Mesendoderm (in vitro differentiated cells): ENCODE measurements around the gene CLNS1A.

Experiments
- DNase-seq: peaks from one replicate; pipeline ENCODE4 v3.0.0; 2013
- H2AK5ac ChIP-seq: 2 replicates; pipeline ENCODE4 v1.6.1; 2013; ENCODE audit warnings: low read length, inconsistent platforms
- H2BK120ac ChIP-seq: 2 replicates; pipeline ENCODE4 v1.6.1; 2013; ENCODE audit warnings: low read depth, mild to moderate bottlenecking, low read length, moderate library complexity, mixed read lengths
- H2BK15ac ChIP-seq: replicated peaks from 2 replicates; pipeline ENCODE4 v1.6.1; 2013; ENCODE audit warnings: low read depth, mild to moderate bottlenecking, moderate library complexity
- H2BK5ac ChIP-seq: 2 replicates; pipeline ENCODE4 v1.6.1; 2013; ENCODE audit warnings: low read length, inconsistent platforms
- H3K18ac ChIP-seq: 2 replicates; pipeline ENCODE4 v1.6.1; 2013; ENCODE audit warnings: mild to moderate bottlenecking, low read length, mixed read lengths
- H3K23ac ChIP-seq: one replicate; pipeline ENCODE4 v1.6.1; 2013; ENCODE audit warnings: low read length
- H3K27ac ChIP-seq: 2 replicates; pipeline ENCODE4 v1.5.1; 2013; ENCODE audit warnings: low read depth, mild to moderate bottlenecking, inconsistent platforms, low read length, moderate library complexity
- H3K27me3 ChIP-seq: 2 replicates; pipeline ENCODE4 v1.6.1; 2013; ENCODE audit warnings: low read length, control low read depth, mild to moderate bottlenecking, inconsistent platforms; ENCODE audit not compliant: insufficient read depth, poor library complexity
- H3K36me3 ChIP-seq: 2 replicates; pipeline ENCODE4 v1.6.1; 2013; ENCODE audit warnings: low read length, inconsistent platforms; ENCODE audit not compliant: control insufficient read depth, insufficient read depth
- H3K4ac ChIP-seq: one replicate; pipeline ENCODE4 v1.6.1; 2013; ENCODE audit warnings: low read depth, mild to moderate bottlenecking, low read length, moderate library complexity
- H3K4me1 ChIP-seq: 2 replicates; pipeline ENCODE4 v1.6.1; 2013; ENCODE audit warnings: low read depth, low read length, inconsistent platforms; ENCODE audit not compliant: control insufficient read depth
- H3K4me2 ChIP-seq: 2 replicates; pipeline ENCODE4 v1.6.1; 2013; ENCODE audit warnings: low read length
- H3K4me3 ChIP-seq: 2 replicates; pipeline ENCODE4 v1.5.1; 2013; ENCODE audit warnings: mild to moderate bottlenecking, low read length
- H3K56ac ChIP-seq: one replicate; pipeline ENCODE4 v1.6.1; 2013; ENCODE audit warnings: low read length
- H3K79me1 ChIP-seq: 2 replicates; pipeline ENCODE4 v1.6.1; 2013; ENCODE audit warnings: low read length, inconsistent platforms
- H3K79me2 ChIP-seq: 2 replicates; pipeline ENCODE4 v1.6.1; 2013; ENCODE audit warnings: mild to moderate bottlenecking, low read length; ENCODE audit not compliant: control insufficient read depth, insufficient read depth
- H3K9ac ChIP-seq: 2 replicates; pipeline ENCODE4 v1.6.1; 2013; ENCODE audit warnings: low read length, inconsistent platforms
- H4K5ac ChIP-seq: one replicate; pipeline ENCODE4 v1.6.1; 2013; ENCODE audit warnings: low read length
- H4K8ac ChIP-seq: one replicate; pipeline ENCODE4 v1.6.1; 2013; ENCODE audit warnings: low read depth, mild to moderate bottlenecking, control low read depth, low read length, moderate library complexity
- WGBS: extraction: QIAGEN DNeasy Blood & Tissue Kit; methylation state at CpG from one replicate; pipeline ENCODE4 v1.1.7; 2013; ENCODE audit warnings: low lambda C conversion rate, missing lambda C conversion rate; ENCODE audit not compliant: insufficient coverage; ENCODE audit errors: extremely low coverage; 5-methylcytosine and 5-hydroxymethylcytosine counted together

The CLNS1A gene

GRCh38 chr11:77611921-77612320, 25.7 kb downstream of the CLNS1A start:
- H4K8ac ChIP-seq = no peak overlapping the region
- no peaks in the 10 kb centered on the region for H3K79me1 ChIP-seq
- H2BK15ac ChIP-seq = no peak overlapping the region
- H3K4me1 ChIP-seq = no peaks in the 10 kb centered on the region
- no peak overlapping the region for H2AK5ac ChIP-seq
- H3K4ac ChIP-seq = no peak overlapping the region
- no peak overlapping the region for H3K18ac ChIP-seq
- H2BK120ac ChIP-seq = no peak overlapping the region
- no peaks in the 10 kb centered on the region for H3K79me2 ChIP-seq
- H3K23ac ChIP-seq = no peak overlapping the region
- no peak overlapping the region for H3K56ac ChIP-seq
- H2BK5ac ChIP-seq = no peak overlapping the region
- no peak overlapping the region for H3K4me3 ChIP-seq
- H3K36me3 ChIP-seq = peaks cover 6% of the 10 kb centered on the region
- no peaks in the 10 kb centered on the region for H3K27me3 ChIP-seq
- H3K4me2 ChIP-seq = no peak overlapping the region
- no peak overlapping the region for H3K27ac ChIP-seq
- H4K5ac ChIP-seq = no peak overlapping the region
- DNase-seq = no peak
- no peak overlapping the region for H3K9ac ChIP-seq

- no peaks in the 10 kb centered on the region for H3K79me2 ChIP-seq
- no peak overlapping the region for H3K56ac ChIP-seq
- no peak overlapping the region for H2BK120ac ChIP-seq
- H3K27ac ChIP-seq = no peak overlapping the region
- WGBS = no CpG with 5 or more reads among the region's 1 CpG
- no peak overlapping the region for H4K5ac ChIP-seq
- no peak overlapping the region for H2BK15ac ChIP-seq
- H2AK5ac ChIP-seq = no peak overlapping the region
- H3K9ac ChIP-seq = no peak overlapping the region
- no peak for DNase-seq
- H3K79me1 ChIP-seq = no peaks in the 10 kb centered on the region
- no peaks in the 10 kb centered on the region for H3K27me3 ChIP-seq
- no peaks in the 10 kb centered on the region for H3K4me1 ChIP-seq
- no peak overlapping the region for H3K23ac ChIP-seq
- H3K36me3 ChIP-seq = peaks cover 6% of the 10 kb centered on the region
- no peak overlapping the region for H3K4ac ChIP-seq
- no peak overlapping the region for H3K18ac ChIP-seq
- no peak overlapping the region for H3K4me3 ChIP-seq
- H4K8ac ChIP-seq = no peak overlapping the region
- no peak overlapping the region for H2BK5ac ChIP-seq
- no peak overlapping the region for H3K4me2 ChIP-seq
Measured at GRCh38 chr11:77609234-77609633, 28.4 kb downstream of the CLNS1A start.

- Histone ChIP-seq H3K18ac (no peak overlapping the region), H3K79me1 (no peaks in the 10 kb centered on the region), H2AK5ac (no peak overlapping the region), H3K4me2 (no peak overlapping the region), H2BK120ac (no peak overlapping the region), H3K23ac (no peak overlapping the region), H3K9ac (no peak overlapping the region), H2BK15ac (no peak overlapping the region), H3K36me3 (no peaks in the 10 kb centered on the region), H3K4me1 (no peaks in the 10 kb centered on the region), H3K27ac (no peak overlapping the region), H4K5ac (no peak overlapping the region), H3K79me2 (no peaks in the 10 kb centered on the region), H3K56ac (no peak overlapping the region), H3K27me3 (no peaks in the 10 kb centered on the region), H3K4me3 (no peak overlapping the region), H4K8ac (no peak overlapping the region), H3K4ac (no peak overlapping the region), H2BK5ac (no peak overlapping the region)
- DNase-seq = no peak
- 100% methylated on average over 1 of the region's 2 CpGs for WGBS
Measured at GRCh38 chr11:77604281-77604680, 33.3 kb downstream of the CLNS1A start.

GRCh38 chr11:77602381-77603088, 35.1 kb downstream of the CLNS1A start:
- no peaks in the 10 kb centered on the region for H3K36me3 ChIP-seq
- no peak for DNase-seq
- no peaks in the 10 kb centered on the region for H3K4me1 ChIP-seq
- no peak overlapping the region for H2BK120ac ChIP-seq
- no peaks in the 10 kb centered on the region for H3K27me3 ChIP-seq
- H3K27ac ChIP-seq = no peak overlapping the region
- no peak overlapping the region for H3K18ac ChIP-seq
- H3K4me2 ChIP-seq = no peak overlapping the region
- no peak overlapping the region for H4K5ac ChIP-seq
- no peak overlapping the region for H3K56ac ChIP-seq
- WGBS = no CpG with 5 or more reads among the region's 3 CpGs
- H3K9ac ChIP-seq = no peak overlapping the region
- no peak overlapping the region for H3K4me3 ChIP-seq
- no peak overlapping the region for H2AK5ac ChIP-seq
- H3K79me2 ChIP-seq = no peaks in the 10 kb centered on the region
- H2BK15ac ChIP-seq = no peak overlapping the region
- no peak overlapping the region for H3K4ac ChIP-seq
- H3K79me1 ChIP-seq = no peaks in the 10 kb centered on the region
- H2BK5ac ChIP-seq = no peak overlapping the region
- H3K23ac ChIP-seq = no peak overlapping the region
- no peak overlapping the region for H4K8ac ChIP-seq

DNA sequence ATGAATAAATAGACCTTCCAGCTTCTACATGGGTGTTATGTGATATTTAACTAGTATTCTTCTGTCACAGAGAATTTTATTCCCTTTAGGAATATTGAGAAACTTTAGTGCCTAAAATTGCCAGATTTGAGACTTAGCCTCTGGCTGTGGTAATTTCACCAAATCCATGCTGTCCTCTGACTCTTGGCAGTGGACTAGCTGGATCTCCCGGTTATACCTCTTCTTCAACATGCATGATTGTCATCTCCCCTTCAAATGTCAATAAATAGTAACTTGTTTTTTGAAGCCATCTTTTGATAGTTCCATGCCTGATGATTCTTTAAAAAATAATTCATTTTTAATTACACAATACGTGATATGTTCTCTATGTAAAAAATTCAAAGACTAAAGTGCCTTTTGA, 39.4 kb downstream of the CLNS1A start:
- Histone ChIP-seq H3K27ac (no peak overlapping the region), H4K5ac (no peak overlapping the region), H2BK15ac (no peak overlapping the region), H3K9ac (no peak overlapping the region), H3K27me3 (no peaks in the 10 kb centered on the region), H2BK120ac (no peak overlapping the region), H4K8ac (no peak overlapping the region), H3K4me2 (no peak overlapping the region), H2AK5ac (no peak overlapping the region), H2BK5ac (no peak overlapping the region), H3K23ac (no peak overlapping the region), H3K18ac (no peak overlapping the region), H3K79me2 (no peaks in the 10 kb centered on the region), H3K36me3 (no peaks in the 10 kb centered on the region), H3K79me1 (no peaks in the 10 kb centered on the region), H3K56ac (no peak overlapping the region), H3K4me1 (no peaks in the 10 kb centered on the region), H3K4me3 (no peak overlapping the region), H3K4ac (no peak overlapping the region)
- WGBS = no CpG with 5 or more reads among the region's 2 CpGs
- no peak for DNase-seq

GRCh38 chr11:77596626-77597025, 41.0 kb downstream of the CLNS1A start:
- H3K9ac ChIP-seq = no peak overlapping the region
- no peak overlapping the region for H3K4ac ChIP-seq
- no peak overlapping the region for H2BK120ac ChIP-seq
- no peak overlapping the region for H3K56ac ChIP-seq
- H2BK15ac ChIP-seq = no peak overlapping the region
- no peak overlapping the region for H3K4me2 ChIP-seq
- H3K27ac ChIP-seq = no peak overlapping the region
- no peak overlapping the region for H3K23ac ChIP-seq
- no peaks in the 10 kb centered on the region for H3K79me2 ChIP-seq
- no peak overlapping the region for H3K18ac ChIP-seq
- peak; percentile 45 for DNase-seq
- no CpG with 5 or more reads among the region's 2 CpGs for WGBS
- no peaks in the 10 kb centered on the region for H3K36me3 ChIP-seq
- H4K8ac ChIP-seq = no peak overlapping the region
- H2BK5ac ChIP-seq = no peak overlapping the region
- H3K4me1 ChIP-seq = no peaks in the 10 kb centered on the region
- H4K5ac ChIP-seq = no peak overlapping the region
- H2AK5ac ChIP-seq = no peak overlapping the region
- no peaks in the 10 kb centered on the region for H3K79me1 ChIP-seq
- no peak overlapping the region for H3K4me3 ChIP-seq
- H3K27me3 ChIP-seq = no peaks in the 10 kb centered on the region
